Mesenchymal stem cell (in vitro differentiated cells and primary cell): ENCODE measurements around the gene SLC1A2.

Experiments used
- DNase-seq: peaks from one replicate; pipeline ENCODE4 v3.0.0-alpha.2; 2013
- H2AFZ ChIP-seq: one replicate; pipeline ENCODE4 v1.6.1; 2013; ENCODE audit warnings: low read depth, mild to moderate bottlenecking, control low read depth, inconsistent platforms, low read length, moderate library complexity
- H2AK5ac ChIP-seq: 2 replicates; pipeline ENCODE4 v1.6.1; 2013; ENCODE audit warnings: low read length, moderate library complexity, mild to moderate bottlenecking, inconsistent platforms; ENCODE audit not compliant: severe bottlenecking
- H2BK120ac ChIP-seq: one replicate; pipeline ENCODE4 v1.6.1; 2013; ENCODE audit warnings: low read depth, mild to moderate bottlenecking, inconsistent platforms, low read length, moderate library complexity
- H2BK12ac ChIP-seq, 2 experiments: one replicate each; pipeline ENCODE4 v1.6.1; 2013; ENCODE audit warnings: inconsistent platforms in 2 of 2, low read length in 2 of 2, mild to moderate bottlenecking in 2 of 2, moderate library complexity in 2 of 2, control low read depth in 1 of 2
- H2BK15ac ChIP-seq: one replicate; pipeline ENCODE4 v1.6.1; 2013; ENCODE audit warnings: mild to moderate bottlenecking, low read depth, inconsistent platforms; ENCODE audit not compliant: poor library complexity, severe bottlenecking
- H2BK5ac ChIP-seq: 2 replicates; pipeline ENCODE4 v1.6.1; 2013; ENCODE audit warnings: low read depth, mild to moderate bottlenecking, low read length, control low read depth, inconsistent platforms; ENCODE audit not compliant: poor library complexity, severe bottlenecking
- H3K14ac ChIP-seq, 2 experiments: one replicate each; pipeline ENCODE4 v1.6.1; 2013; ENCODE audit warnings: inconsistent platforms in 2 of 2, low read length in 2 of 2, control low read depth in 1 of 2, mild to moderate bottlenecking in 1 of 2, moderate library complexity in 1 of 2
- H3K18ac ChIP-seq, 2 experiments: one replicate each; pipeline ENCODE4 v1.6.1; 2013; ENCODE audit warnings: inconsistent platforms in 2 of 2, low read length in 2 of 2, control low read depth in 1 of 2, low read depth in 1 of 2, mild to moderate bottlenecking in 1 of 2
- H3K23ac ChIP-seq, 2 experiments: one replicate each; pipeline ENCODE4 v1.6.1; 2013; ENCODE audit warnings: inconsistent platforms in 2 of 2, low read length in 2 of 2, mild to moderate bottlenecking in 2 of 2, moderate library complexity in 2 of 2, control low read depth in 1 of 2
- H3K27ac ChIP-seq: 2 replicates; pipeline ENCODE4 v1.5.1; 2013; ENCODE audit warnings: mild to moderate bottlenecking, moderate library complexity, low read length, control low read depth, inconsistent platforms; ENCODE audit not compliant: poor library complexity, severe bottlenecking
- H3K27me3 ChIP-seq, 2 experiments: 2 replicates each; pipeline versions ENCODE4 v1.6.1 to v1.7.0; 2013; ENCODE audit warnings: low read length in 2 of 2, mild to moderate bottlenecking in 2 of 2, moderate library complexity in 2 of 2, control low read depth in 1 of 2, inconsistent platforms in 1 of 2; ENCODE audit not compliant: control insufficient read depth in 1 of 2, insufficient read depth in 1 of 2
- H3K36me3 ChIP-seq, 2 experiments: 2 replicates each; pipeline versions ENCODE4 v1.6.1 to v1.7.0; 2013; ENCODE audit warnings: low read length in 2 of 2, control low read depth in 1 of 2, inconsistent platforms in 1 of 2, low read depth in 1 of 2, mild to moderate bottlenecking in 1 of 2; ENCODE audit not compliant: insufficient read depth in 2 of 2, control insufficient read depth in 1 of 2
- H3K4ac ChIP-seq, 2 experiments: one replicate each; pipeline ENCODE4 v1.6.1; 2013; ENCODE audit warnings: inconsistent platforms in 2 of 2, low read length in 2 of 2, mild to moderate bottlenecking in 2 of 2, moderate library complexity in 2 of 2, control low read depth in 1 of 2, low read depth in 1 of 2
- H3K4me1 ChIP-seq: 2 replicates; pipeline ENCODE4 v1.6.1; 2013; ENCODE audit warnings: low read depth, low read length, control low read depth; ENCODE audit not compliant: control insufficient read depth, insufficient read depth
- H3K4me2 ChIP-seq: 2 replicates; pipeline ENCODE4 v1.6.1; 2013; ENCODE audit warnings: low read length, mild to moderate bottlenecking, inconsistent platforms; ENCODE audit not compliant: poor library complexity, severe bottlenecking
- H3K4me3 ChIP-seq, 2 experiments: 2 replicates each; pipeline versions ENCODE4 v1.5.1 to v1.7.0; 2013; ENCODE audit warnings: low read length in 2 of 2, mild to moderate bottlenecking in 2 of 2, control low read depth in 1 of 2, low read depth in 1 of 2; ENCODE audit not compliant: insufficient read depth in 1 of 2
- H3K79me1 ChIP-seq: replicated peaks from 2 replicates; pipeline ENCODE4 v1.6.1; 2013; ENCODE audit warnings: mild to moderate bottlenecking, control low read depth, low read length, inconsistent platforms; ENCODE audit not compliant: poor library complexity, severe bottlenecking
- H3K9ac ChIP-seq: 2 replicates; pipeline ENCODE4 v1.7.0; 2013; ENCODE audit warnings: mild to moderate bottlenecking, low read length, moderate library complexity
- H3K9me3 ChIP-seq: 2 replicates; pipeline ENCODE4 v1.7.0; 2013; ENCODE audit warnings: mild to moderate bottlenecking, low read length; ENCODE audit not compliant: control insufficient read depth
- H4K8ac ChIP-seq: one replicate; pipeline ENCODE4 v1.6.1; 2013; ENCODE audit warnings: inconsistent platforms, mild to moderate bottlenecking, low read length, moderate library complexity
- H4K91ac ChIP-seq: one replicate; pipeline ENCODE4 v1.6.1; 2013; ENCODE audit warnings: mild to moderate bottlenecking, low read length, inconsistent platforms
- WGBS: methylation state at CpG from one replicate; pipeline ENCODE4 v1.1.7; 2013; ENCODE audit warnings: mixed read lengths; 5-methylcytosine and 5-hydroxymethylcytosine counted together

SLC1A2 gene

DNA sequence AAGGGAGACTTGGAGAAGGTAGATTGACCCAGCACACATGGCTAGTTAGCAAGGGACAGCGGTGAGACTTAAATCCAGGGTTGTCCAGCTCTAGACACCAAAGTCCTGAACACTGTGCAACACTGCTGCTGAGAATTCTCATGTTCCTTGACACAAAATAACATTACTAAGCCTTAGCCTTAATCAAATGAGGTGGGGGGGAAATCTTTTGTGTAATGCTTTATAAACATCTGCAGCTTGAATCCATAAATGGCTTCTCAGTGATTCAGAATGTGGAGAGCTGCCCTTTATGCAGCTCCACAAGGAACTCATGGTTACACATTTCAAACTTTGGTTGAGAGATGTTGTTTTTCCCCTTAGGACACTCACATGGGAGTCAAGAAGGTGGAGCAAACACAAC, 200.4 kb downstream of the SLC1A2 start:
- no peak overlapping the region for H3K23ac ChIP-seq
- no peak overlapping the region for H2AFZ ChIP-seq
- no peak overlapping the region for H3K14ac ChIP-seq
- no peak overlapping the region for H2AK5ac ChIP-seq
- H3K18ac ChIP-seq = no peak overlapping the region
- no peak overlapping the region for H4K91ac ChIP-seq
- H3K4me2 ChIP-seq = no peak overlapping the region
- H2BK12ac ChIP-seq = no peak overlapping the region
- DNase-seq = no peak
- H3K27ac ChIP-seq = no peak overlapping the region
- H3K4ac ChIP-seq = no peak overlapping the region
- H2BK120ac ChIP-seq = no peak overlapping the region
- H2BK5ac ChIP-seq = no peak overlapping the region
- H3K9ac ChIP-seq = peak overlapping the region; percentile 65
- peaks cover 8% of the 10 kb centered on the region for H3K4me1 ChIP-seq
- H3K36me3 ChIP-seq = peaks cover 21 to 90% of the 10 kb centered on the region in 2 experiments
- no peaks in the 10 kb centered on the region for H3K27me3 ChIP-seq
- no peak overlapping the region for H4K8ac ChIP-seq
- H3K79me1 ChIP-seq = peaks cover 27% of the 10 kb centered on the region
- WGBS = 100% methylated on average over 1 of the region's 1 CpG
- H3K9me3 ChIP-seq = no peaks in the 10 kb centered on the region
- H2BK15ac ChIP-seq = no peak overlapping the region
- no peak overlapping the region for H3K4me3 ChIP-seq

DNA sequence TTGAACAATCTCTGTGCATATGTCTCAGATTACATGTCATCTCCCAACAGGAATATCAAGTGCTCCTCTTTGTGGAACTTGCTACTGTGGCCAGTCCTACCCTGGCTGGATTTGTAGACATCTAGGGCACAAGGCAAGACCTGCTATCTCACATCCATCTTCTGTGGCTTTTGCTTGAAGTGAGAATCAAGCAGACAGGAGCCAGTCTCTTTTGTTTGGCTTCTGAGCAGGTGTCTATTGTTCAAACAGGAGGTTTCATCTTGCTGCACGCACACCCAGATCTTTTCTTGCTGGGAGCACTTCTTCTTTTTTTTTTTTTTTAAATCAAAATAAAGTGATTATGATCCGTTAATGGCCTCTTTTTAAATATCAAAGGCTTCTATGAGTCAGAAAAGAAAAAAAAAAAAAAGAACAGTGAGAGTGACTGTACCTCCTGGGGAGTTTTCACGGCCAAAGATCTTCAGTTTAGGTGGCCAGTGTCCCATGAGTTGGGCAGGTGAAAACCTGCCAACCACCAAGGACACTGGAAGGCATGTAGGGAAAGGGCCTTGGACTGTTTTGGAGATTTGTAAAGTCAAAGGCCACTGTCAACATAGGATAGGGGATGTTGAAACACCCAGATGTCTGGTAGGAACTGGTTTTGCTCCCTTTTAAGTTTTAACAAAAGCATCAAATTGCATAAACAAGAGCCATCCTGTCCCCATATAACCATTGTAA, 202.2 kb downstream of the SLC1A2 start:
- WGBS = 80% methylated on average over 2 of the region's 3 CpGs
- H2BK5ac ChIP-seq = no peak overlapping the region

DNA sequence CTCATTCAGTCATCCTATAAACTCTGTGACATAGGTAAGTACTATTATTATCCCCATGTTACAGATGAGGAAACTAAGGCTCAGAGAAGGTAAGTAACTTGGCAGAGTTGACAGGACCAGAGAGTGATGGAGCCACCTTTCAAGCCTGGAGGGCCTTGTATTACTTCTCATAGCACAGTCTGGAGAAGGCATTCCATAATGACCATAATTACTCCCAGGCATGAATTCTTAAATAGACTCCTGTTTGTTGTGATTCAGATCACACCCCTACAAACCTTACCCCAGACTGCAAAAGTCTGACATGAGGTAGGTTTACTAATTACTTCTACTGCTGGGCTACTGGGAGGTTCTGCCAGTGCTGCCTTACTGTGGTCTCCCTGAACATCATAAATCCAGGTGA, 203.4 kb downstream of the SLC1A2 start:
- no peak overlapping the region for H2BK120ac ChIP-seq
- no peaks in the 10 kb centered on the region for H3K9me3 ChIP-seq

More for the DNA sequence above, 202.2 kb downstream of the SLC1A2 start:
- Histone ChIP-seq H3K27ac (no peak overlapping the region), H3K9ac (peak overlapping the region; percentile 78), H3K14ac (no peak overlapping the region), H2AK5ac (peak overlapping the region; percentile 91), H3K4ac (peak overlapping the region; percentile 49 to 54), H3K79me1 (peaks cover 26% of the 10 kb centered on the region), H2BK15ac (no peak overlapping the region), H2AFZ (no peak overlapping the region), H3K27me3 (no peaks in the 10 kb centered on the region), H3K4me1 (peaks cover 10% of the 10 kb centered on the region), H3K36me3 (peaks cover 19 to 82% of the 10 kb centered on the region in 2 experiments), H4K91ac (no peak overlapping the region), H2BK12ac (peak overlapping the region; percentile 61 to 78), H4K8ac (no peak overlapping the region), H3K4me2 (no peak overlapping the region), H2BK120ac (no peak overlapping the region), H3K23ac (no peak overlapping the region), H3K4me3 (no peak overlapping the region), H3K9me3 (no peaks in the 10 kb centered on the region), H3K18ac (peak overlapping the region in 1 of 2 experiments; percentile 78)
- DNase-seq = no peak

DNA sequence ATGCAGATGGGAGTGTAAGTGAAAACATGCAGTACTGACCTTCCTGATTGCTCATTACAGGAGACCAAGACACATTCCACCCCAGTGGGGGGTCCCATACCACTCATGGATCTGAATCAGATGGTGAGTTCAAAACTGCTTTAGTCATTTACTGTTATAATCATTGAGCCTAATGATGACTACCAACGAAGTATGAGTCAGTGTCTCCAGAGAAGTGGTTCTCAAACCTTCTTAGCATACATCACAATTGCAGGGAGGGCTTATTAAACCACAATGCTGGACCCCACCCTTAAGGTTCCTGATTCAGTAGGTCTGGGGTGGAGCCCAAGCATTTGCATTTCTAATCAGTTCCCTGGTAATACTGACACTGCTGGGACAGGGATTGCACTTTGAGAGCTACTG, 204.6 kb downstream of the SLC1A2 start:
- no peaks in the 10 kb centered on the region for H3K27me3 ChIP-seq
- H3K79me1 ChIP-seq = peaks cover 19% of the 10 kb centered on the region
- no peak overlapping the region for H2BK5ac ChIP-seq
- H3K23ac ChIP-seq = no peak overlapping the region
- peak overlapping the region; percentile 5 for H3K4me2 ChIP-seq
- H3K27ac ChIP-seq = peak overlapping the region; percentile 86
- H3K4me1 ChIP-seq = peaks cover 8% of the 10 kb centered on the region
- peaks cover 9 to 82% of the 10 kb centered on the region in 2 experiments for H3K36me3 ChIP-seq
- 0% methylated on average over 1 of the region's 1 CpG for WGBS
- H2BK15ac ChIP-seq = no peak overlapping the region
- H3K9ac ChIP-seq = peak overlapping the region; percentile 80
- H3K9me3 ChIP-seq = peaks cover 3% of the 10 kb centered on the region
- H2AFZ ChIP-seq = no peak overlapping the region
- H3K14ac ChIP-seq = no peak overlapping the region
- peak overlapping the region in 1 of 2 experiments; percentile 19 for H3K18ac ChIP-seq
- peak overlapping the region in 1 of 2 experiments; percentile 13 for H3K4ac ChIP-seq
- peak; percentile 94 for DNase-seq
- no peak overlapping the region for H2AK5ac ChIP-seq
- peak overlapping the region; percentile 67 for H4K8ac ChIP-seq
- H2BK12ac ChIP-seq = no peak overlapping the region
- no peak overlapping the region for H4K91ac ChIP-seq
- no peak overlapping the region for H3K4me3 ChIP-seq
- H2BK120ac ChIP-seq = no peak overlapping the region

More for the DNA sequence above, 203.4 kb downstream of the SLC1A2 start:
- Histone ChIP-seq H3K14ac (no peak overlapping the region), H2BK15ac (no peak overlapping the region), H3K4ac (no peak overlapping the region), H3K23ac (no peak overlapping the region), H2AK5ac (no peak overlapping the region), H4K91ac (no peak overlapping the region), H3K27me3 (no peaks in the 10 kb centered on the region), H3K9ac (peak overlapping the region; percentile 78), H3K4me1 (peaks cover 8% of the 10 kb centered on the region), H2BK5ac (no peak overlapping the region), H2AFZ (no peak overlapping the region), H2BK12ac (no peak overlapping the region), H3K4me2 (no peak overlapping the region), H3K18ac (no peak overlapping the region), H3K79me1 (peaks cover 21% of the 10 kb centered on the region), H3K27ac (no peak overlapping the region), H4K8ac (no peak overlapping the region), H3K36me3 (peaks cover 13 to 82% of the 10 kb centered on the region in 2 experiments), H3K4me3 (no peak overlapping the region)
- DNase-seq = no peak
